Measurements from ENCODE around the gene GNG4.
"Not testable (repeated sequence)": the region's sequence is repeated elsewhere in the genome, so short reads cannot be mapped to it uniquely, and the experiment has no call there.

Gene GNG4

GRCh38 chr1:235579891-235580290 is 69.7 kb downstream of the GNG4 start:
- no peak for DNase-seq

GRCh38 chr1:235575597-235575996 is 74.0 kb downstream of the GNG4 start:
- DNase-seq = no peak

- no peak for DNase-seq
Measured at GRCh38 chr1:235573880-235574279, 75.7 kb downstream of the GNG4 start.

- not testable (repeated sequence) for DNase-seq
Measured at GRCh38 chr1:235572971-235573370, 76.6 kb downstream of the GNG4 start.

GRCh38 chr1:235571482-235571881 is 78.1 kb downstream of the GNG4 start:
- no peak for DNase-seq

GRCh38 chr1:235567812-235568503 is 81.6 kb downstream of the GNG4 start:
- DNase-seq = no peak

- DNase-seq = no peak
Measured at GRCh38 chr1:235566084-235566483, 83.5 kb downstream of the GNG4 start.

GRCh38 chr1:235563513-235564061 is 86.0 kb downstream of the GNG4 start:
- DNase-seq = no peak

- no peak for DNase-seq
Measured at GRCh38 chr1:235562589-235562988, 87.0 kb downstream of the GNG4 start.

GRCh38 chr1:235558621-235559169 is 90.9 kb downstream of the GNG4 start:
- DNase-seq = no peak

- DNase-seq = no peak
Measured at GRCh38 chr1:235557495-235557894, 92.1 kb downstream of the GNG4 start.

GRCh38 chr1:235556807-235557206 is 92.8 kb downstream of the GNG4 start:
- DNase-seq = no peak

- no peak for DNase-seq
Measured at GRCh38 chr1:235553112-235553551, 96.5 kb downstream of the GNG4 start.

GRCh38 chr1:235552146-235552716 is 97.4 kb downstream of the GNG4 start:
- DNase-seq = no peak

- no peak for DNase-seq
Measured at GRCh38 chr1:235549351-235550139, 100.0 kb downstream of the GNG4 start.

GRCh38 chr1:235546369-235547155 is 103.0 kb downstream of the GNG4 start:
- DNase-seq = not testable (repeated sequence)

GRCh38 chr1:235545292-235545930 is 104.2 kb downstream of the GNG4 start:
- no peak for DNase-seq

- not testable (repeated sequence) for DNase-seq
Measured at GRCh38 chr1:235542845-235543244, 106.7 kb downstream of the GNG4 start.

GRCh38 chr1:235533476-235534168 is 116.0 kb downstream of the GNG4 start:
- no peak for DNase-seq

GRCh38 chr1:235532360-235532759 is 117.2 kb downstream of the GNG4 start:
- no peak for DNase-seq

GRCh38 chr1:235527196-235527814 is 122.3 kb downstream of the GNG4 start:
- DNase-seq = no peak
